NT2/D1 (cell line): ENCODE results near the gene GDA.

Source experiments
- DNase-seq: peaks from one replicate; pipeline ENCODE4 v3.0.0-alpha.2; 2011; ENCODE audit warnings: low read depth, low spot score
- H3K27me3 ChIP-seq: 2 replicates; pipeline ENCODE4 v1.6.0; 2011; ENCODE audit warnings: mild to moderate bottlenecking; ENCODE audit not compliant: insufficient read length, insufficient read depth
- H3K36me3 ChIP-seq: 2 replicates; pipeline ENCODE4 v1.6.1; 2011; ENCODE audit warnings: mild to moderate bottlenecking, low read length, mixed read lengths; ENCODE audit not compliant: insufficient read depth, insufficient read length
- H3K4me1 ChIP-seq: 2 replicates; pipeline ENCODE4 v1.5.1; 2011; ENCODE audit not compliant: insufficient read depth, insufficient read length
- H3K4me3 ChIP-seq: 2 replicates; pipeline ENCODE4 v1.5.1; 2011; ENCODE audit warnings: low read depth; ENCODE audit not compliant: insufficient read length
- H3K9ac ChIP-seq: 2 replicates; pipeline ENCODE4 v1.6.0; 2011; ENCODE audit warnings: low read depth; ENCODE audit not compliant: insufficient read length
- H3K9me3 ChIP-seq: 2 replicates; pipeline ENCODE4 v1.5.1; 2011; ENCODE audit warnings: mild to moderate bottlenecking, low read length; ENCODE audit not compliant: insufficient read depth
- SUZ12 ChIP-seq: IDR thresholded peaks from 2 replicates; pipeline ENCODE4 v1.6.1; 2011; ENCODE audit not compliant: insufficient read length, insufficient read depth; ENCODE audit errors: extremely low read depth
- YY1 ChIP-seq: IDR thresholded peaks from 2 replicates; pipeline ENCODE4 v1.6.1; 2011; ENCODE audit not compliant: insufficient read length, insufficient read depth
- ZNF274 ChIP-seq: IDR thresholded peaks from 2 replicates; pipeline ENCODE4 v1.6.1; 2011; ENCODE audit warnings: mild to moderate bottlenecking, low read depth, low read length

The GDA gene

DNA sequence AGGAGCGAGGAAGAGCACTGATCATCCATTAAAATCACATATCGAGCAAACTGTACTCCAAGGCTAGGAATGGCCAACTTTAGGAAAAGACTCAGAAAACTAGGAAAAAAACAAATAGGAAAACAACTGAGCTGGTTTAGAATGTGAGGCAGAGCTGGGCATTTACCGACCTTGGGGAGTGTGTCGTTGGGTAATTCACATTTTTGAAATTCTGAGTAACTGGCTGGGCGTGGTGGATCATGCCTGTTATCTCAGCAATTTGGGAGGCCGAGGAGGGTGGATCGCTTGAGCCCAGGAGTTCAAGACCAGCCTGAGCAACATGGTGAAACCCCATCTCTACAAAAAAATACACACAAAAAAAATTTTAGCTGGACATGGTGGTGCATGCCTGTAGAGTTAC is 145.7 kb downstream of the GDA start:
- Histone ChIP-seq H3K4me3 (no peak overlapping the region), H3K9me3 (peaks cover 6% of the 10 kb centered on the region; the same call in 1 of the 2 replicates), H3K9ac (no peak overlapping the region), H3K36me3 (no peaks in the 10 kb centered on the region), H3K27me3 (no peaks in the 10 kb centered on the region), H3K4me1 (no peaks in the 10 kb centered on the region)
- TF ChIP-seq ZNF274 (no peak), YY1 (no peak), SUZ12 (no peak)
- DNase-seq: no peak

GRCh38 chr9:72297516-72297915 is 148.3 kb downstream of the GDA start:
- Histone ChIP-seq H3K36me3 (no peaks in the 10 kb centered on the region), H3K9me3 (no peaks in the 10 kb centered on the region), H3K27me3 (no peaks in the 10 kb centered on the region), H3K4me1 (no peaks in the 10 kb centered on the region), H3K9ac (no peak overlapping the region), H3K4me3 (no peak overlapping the region)
- DNase-seq: no peak
- no peak for TF ChIP-seq ZNF274
- TF ChIP-seq YY1: no peak

- no peaks in the 10 kb centered on the region for H3K27me3 ChIP-seq
- DNase-seq: no peak
- no peaks in the 10 kb centered on the region for H3K4me1 ChIP-seq
- H3K36me3 ChIP-seq: no peaks in the 10 kb centered on the region
- H3K9me3 ChIP-seq: no peaks in the 10 kb centered on the region
- TF ChIP-seq SUZ12: no peak
- TF ChIP-seq YY1: no peak
- no peak for TF ChIP-seq ZNF274
- H3K4me3 ChIP-seq: no peak overlapping the region
- no peak overlapping the region for H3K9ac ChIP-seq
These were observed 149.9 kb downstream of the GDA start for GRCh38 chr9:72299017-72299603.

GRCh38 chr9:72300873-72301272 is 151.6 kb downstream of the GDA start:
- Histone ChIP-seq H3K9me3 (no peaks in the 10 kb centered on the region), H3K4me1 (no peaks in the 10 kb centered on the region), H3K9ac (no peak overlapping the region), H3K27me3 (no peaks in the 10 kb centered on the region), H3K36me3 (no peaks in the 10 kb centered on the region), H3K4me3 (no peak overlapping the region)
- no peak for TF ChIP-seq SUZ12
- no peak for TF ChIP-seq ZNF274
- TF ChIP-seq YY1: no peak
- no peak for DNase-seq
